ENCODE data around the gene IGFALS.

Gene IGFALS

DNA sequence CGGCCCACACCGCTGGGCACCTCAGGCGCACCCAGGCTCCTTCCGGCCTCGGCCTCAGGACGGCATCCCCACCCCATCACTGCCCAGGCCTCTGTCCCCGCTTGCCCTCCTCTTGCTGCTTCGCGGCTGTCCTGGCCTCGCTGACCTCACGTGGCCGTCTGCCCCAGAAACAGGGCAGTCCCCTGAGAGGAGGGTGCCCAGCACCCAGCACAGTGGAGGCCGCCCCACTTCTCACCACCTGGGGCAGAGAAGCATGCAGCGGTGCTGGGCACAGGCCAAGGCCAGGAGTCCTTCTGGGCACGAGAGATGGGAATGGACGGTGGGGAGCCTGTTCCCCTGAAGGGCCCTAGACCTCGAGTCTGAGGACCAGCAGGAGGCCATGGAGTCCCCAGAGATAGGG is 24.2 kb upstream of the IGFALS start (continued):
- TF ChIP-seq PATZ1 (CRISPR knock-in tag; IDR thresholded peaks at IDR 0.05; ENCODE audit: borderline replicate concordance) = no peak
- no peak for TF ChIP-seq CSDC2 (CRISPR knock-in tag; IDR thresholded peaks at IDR 0.05)
- TF ChIP-seq SNAI2 (CRISPR knock-in tag; IDR thresholded peaks at IDR 0.05) = no peak

GRCh38 chr16:1817276-1817589 is 23.7 kb upstream of the IGFALS start:
- ATAC-seq = no peak
- no peak for TF ChIP-seq TCF4 (CRISPR knock-in tag; IDR thresholded peaks at IDR 0.05; ENCODE audit: borderline replicate concordance)
- no peak for TF ChIP-seq ZC3H10 (CRISPR knock-in tag; IDR thresholded peaks at IDR 0.05)
- no peak for TF ChIP-seq PATZ1 (CRISPR knock-in tag; IDR thresholded peaks at IDR 0.05; ENCODE audit: borderline replicate concordance)

- no peak; the same call in 2 of the 3 replicates for ATAC-seq
- no peak for TF ChIP-seq RARB (CRISPR knock-in tag; IDR thresholded peaks at IDR 0.05)
- TF ChIP-seq OSR1 (CRISPR knock-in tag; IDR thresholded peaks at IDR 0.05) = no peak
- TF ChIP-seq BACH2 (CRISPR knock-in tag; IDR thresholded peaks at IDR 0.05; ENCODE audit: borderline replicate concordance) = no peak
- TF ChIP-seq ESRRG (CRISPR knock-in tag; IDR thresholded peaks at IDR 0.05) = no peak
- no peak for TF ChIP-seq CSRNP3 (CRISPR knock-in tag; IDR thresholded peaks at IDR 0.05)
- no peak for TF ChIP-seq ZNF70 (CRISPR knock-in tag; IDR thresholded peaks at IDR 0.05)
- TF ChIP-seq CSDC2 (CRISPR knock-in tag; IDR thresholded peaks at IDR 0.05) = no peak
- TF ChIP-seq TCF4 (CRISPR knock-in tag; IDR thresholded peaks at IDR 0.05; ENCODE audit: borderline replicate concordance) = no peak
- TF ChIP-seq ZNF8 (CRISPR knock-in tag; IDR thresholded peaks at IDR 0.05) = no peak
- TF ChIP-seq POU6F1 (CRISPR knock-in tag; IDR thresholded peaks at IDR 0.05; ENCODE audit: borderline replicate concordance, low read depth) = no peak
- no peak for TF ChIP-seq PPARA (CRISPR knock-in tag; IDR thresholded peaks at IDR 0.05; ENCODE audit: borderline replicate concordance)
Observed at GRCh38 chr16:1816396-1817275, 23.1 kb upstream of the IGFALS start.

DNA sequence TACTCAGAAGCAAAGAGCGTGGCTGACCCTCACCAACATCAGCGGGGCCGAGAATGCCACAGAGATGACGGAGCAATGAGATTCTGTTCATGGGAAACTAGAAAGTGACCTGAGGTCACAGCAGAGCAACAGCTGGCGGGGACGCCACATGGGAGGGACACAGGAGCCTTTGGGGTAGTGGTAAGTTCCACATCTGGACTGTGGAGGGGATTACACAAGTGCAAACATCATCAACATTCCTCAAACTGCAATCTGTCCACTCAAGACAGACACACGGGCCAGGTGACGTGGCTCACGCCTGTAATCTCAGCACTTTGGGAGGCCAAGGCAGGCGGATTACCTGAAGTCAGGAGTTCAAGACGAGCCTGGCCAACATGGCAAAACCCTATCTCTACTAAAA is 22.0 kb upstream of the IGFALS start:
- TF ChIP-seq CSDC2 (CRISPR knock-in tag; IDR thresholded peaks at IDR 0.05) (no peak), ZNF70 (CRISPR knock-in tag; IDR thresholded peaks at IDR 0.05) (no peak), ZFP30 (CRISPR knock-in tag; IDR thresholded peaks at IDR 0.05) (no peak), SNAI2 (CRISPR knock-in tag; IDR thresholded peaks at IDR 0.05) (no peak), BACH2 (CRISPR knock-in tag; IDR thresholded peaks at IDR 0.05; ENCODE audit: borderline replicate concordance) (no peak), POU6F1 (CRISPR knock-in tag; IDR thresholded peaks at IDR 0.05; ENCODE audit: borderline replicate concordance, low read depth) (no peak), TCF4 (CRISPR knock-in tag; IDR thresholded peaks at IDR 0.05; ENCODE audit: borderline replicate concordance) (no peak), ESRRG (CRISPR knock-in tag; IDR thresholded peaks at IDR 0.05) (no peak), ZFP3 (CRISPR knock-in tag; IDR thresholded peaks at IDR 0.05) (no peak), GLIS3 (CRISPR knock-in tag; IDR thresholded peaks at IDR 0.05) (no peak), PATZ1 (CRISPR knock-in tag; IDR thresholded peaks at IDR 0.05; ENCODE audit: borderline replicate concordance) (no peak), CSRNP3 (CRISPR knock-in tag; IDR thresholded peaks at IDR 0.05) (no peak)
- no peak for ATAC-seq
